Posterior cingulate gyrus (tissue), 11 donors: ENCODE results near the gene LCN9.
A peak's percentile ranks its signal among the peaks of the same experiment; 100 is the strongest.

Source experiments
- DNase-seq, 10 donors: peaks; one replicate each; pipeline versions ENCODE4 v3.0.0 to v3.0.0-alpha.2; 2020 to 2021; ENCODE audit warnings: mixed read lengths in 3 of 10
- intact Hi-C: fragments of 100-400 bp; cut with DNase I; formaldehyde crosslinking; loops from one replicate; pipeline ENCODE4 v1.15.1; 2023

LCN9 gene

DNA sequence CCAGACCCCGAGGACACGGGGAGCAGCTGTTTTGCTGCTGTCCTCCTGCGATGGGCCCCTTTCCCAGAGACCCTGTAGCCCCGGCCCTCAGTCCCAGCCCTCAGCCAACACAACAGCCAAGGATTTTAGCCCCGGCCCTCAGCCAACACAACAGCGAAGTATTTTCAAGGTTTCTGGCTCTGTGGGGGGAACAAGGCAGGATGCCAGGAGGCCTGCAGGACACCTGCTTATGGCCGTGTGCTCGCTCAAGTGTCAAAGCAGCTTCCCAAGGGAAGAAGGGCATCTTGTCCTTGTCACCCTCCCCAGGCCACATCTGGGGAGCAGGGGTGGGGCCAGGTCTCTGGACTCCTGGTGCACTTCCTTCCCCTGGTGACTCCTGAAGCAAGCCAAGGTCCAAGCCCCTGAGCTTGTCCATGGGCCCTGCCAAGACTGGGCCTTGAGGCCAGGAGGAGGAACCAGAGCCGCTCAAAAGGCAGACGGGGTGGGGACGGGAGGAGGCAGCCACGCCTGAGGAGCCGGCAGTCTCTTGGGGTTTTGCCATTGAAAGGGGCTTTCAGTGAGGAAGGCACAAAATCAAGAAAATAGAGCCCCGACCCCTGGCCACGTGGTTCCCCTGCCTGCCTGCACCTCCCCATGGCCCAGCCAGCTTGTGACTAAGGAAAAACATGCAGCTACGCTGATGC lies 49.6 kb downstream of the LCN9 start:
- intact Hi-C loops, result no loop called here
- no peak for DNase-seq

DNA sequence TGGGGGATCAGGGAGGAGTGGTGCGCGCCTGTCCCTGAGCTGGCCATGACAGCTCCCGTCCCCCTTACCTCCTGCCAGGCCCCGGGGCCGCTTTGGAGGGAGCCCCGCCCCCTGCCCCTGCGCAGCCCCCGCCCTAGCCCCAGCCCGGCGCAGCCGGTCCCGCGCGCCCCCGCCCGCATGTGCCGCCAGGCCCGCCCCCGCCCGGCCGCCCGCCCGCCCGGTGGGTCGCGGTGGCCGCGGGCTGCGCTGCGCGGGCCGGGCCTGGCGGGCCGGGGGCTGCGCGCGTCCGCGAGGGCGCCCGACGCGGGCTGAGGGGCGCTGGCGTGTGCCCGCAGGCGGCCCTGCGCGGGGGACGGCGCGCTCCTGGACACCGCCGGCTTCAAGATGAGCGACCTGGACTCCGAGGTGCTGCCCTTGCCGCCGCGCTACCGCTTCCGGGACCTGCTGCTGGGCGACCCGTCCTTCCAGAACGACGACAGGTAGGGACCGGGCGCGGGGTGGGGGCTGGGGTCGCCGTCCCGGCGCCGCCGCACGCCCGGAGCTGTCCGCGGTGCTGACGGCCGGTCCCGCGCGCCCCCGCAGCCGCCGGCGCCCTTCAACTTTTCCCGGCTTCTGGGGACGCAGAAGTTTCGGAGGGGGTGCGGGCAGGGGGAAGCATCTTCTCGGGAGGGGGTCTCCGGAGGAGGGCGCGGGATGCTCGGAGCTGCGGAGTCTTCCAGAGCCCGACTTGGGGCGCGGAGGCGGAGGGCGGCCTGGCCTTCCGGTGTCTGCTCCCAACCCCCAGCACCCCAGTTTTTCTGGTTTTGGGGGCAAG lies 51.3 kb downstream of the LCN9 start:
- intact Hi-C loops, result no loop called here
- no peak for DNase-seq

DNA sequence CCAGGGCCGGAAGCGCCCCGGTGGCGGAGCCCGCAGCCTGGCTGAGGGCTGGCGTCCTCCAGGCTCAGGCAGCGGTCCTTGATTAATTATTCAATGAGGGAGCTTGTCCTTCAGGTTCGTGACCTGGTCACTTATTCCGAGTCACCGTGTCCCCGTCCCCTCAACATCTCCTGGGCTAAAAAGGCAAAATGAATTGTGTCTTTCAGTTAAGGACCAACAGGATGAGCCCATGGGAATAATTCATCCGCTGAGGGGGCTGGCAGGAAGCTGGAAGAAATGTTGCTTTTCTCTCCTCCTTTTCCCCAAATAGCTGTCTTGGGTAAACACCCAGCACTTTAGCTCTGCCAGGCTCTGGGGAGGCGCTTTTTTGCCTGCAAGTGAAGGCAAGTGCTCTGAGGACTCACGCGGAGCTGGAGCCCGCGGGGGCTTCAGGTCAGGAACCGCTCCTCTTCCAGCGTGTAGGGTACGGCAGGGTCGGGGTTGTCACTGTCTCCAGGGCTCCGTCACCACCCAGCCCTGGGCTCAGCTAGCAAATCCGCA lies 52.0 kb downstream of the LCN9 start:
- intact Hi-C loops, result no loop called here
- peak in 2 of 10 donors; percentile 33 to 48 for DNase-seq

DNA sequence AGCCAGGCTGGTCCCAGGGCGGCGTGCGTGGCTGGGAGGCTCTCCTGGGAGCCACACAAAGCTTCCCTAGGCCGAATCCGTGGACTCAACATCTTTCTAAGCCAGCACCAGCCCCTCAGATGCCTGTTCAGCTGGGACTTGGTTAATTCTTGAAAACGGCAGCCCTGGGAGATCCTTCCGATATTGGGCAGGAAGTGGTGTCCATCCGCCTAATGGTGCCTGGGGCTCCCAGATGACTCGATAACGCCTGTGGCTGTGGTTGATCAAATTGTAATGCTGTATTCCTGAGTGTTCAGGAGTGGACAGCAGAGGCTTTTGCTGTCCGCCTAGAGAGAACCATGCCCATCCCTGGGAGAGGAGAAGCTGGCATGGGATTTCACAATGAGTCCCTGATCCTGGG lies 52.9 kb downstream of the LCN9 start:
- intact Hi-C loops, result no loop called here

More for the DNA sequence above, 52.9 kb downstream of the LCN9 start:
- DNase-seq, result no peak
